AG04449 (cell line): ENCODE results near the gene MYDGF.

Experiments
- CTCF ChIA-PET: fragments of 350-600 bp; formaldehyde crosslinking; extraction: SDS; loops from one replicate; lab custom pipeline; 2021; ENCODE audit warnings: antibody characterized with exemption; lab: Yijun Ruan, JAX
- POLR2A ChIA-PET: fragments of 400-600, 350-600 bp; formaldehyde crosslinking; extraction: SDS; loops from one replicate; lab custom pipeline; 2020; ENCODE audit warnings: antibody characterized with exemption, inconsistent platforms; lab: Yijun Ruan, JAX
- DNase-seq: peaks from one replicate; pipeline ENCODE4 v3.0.0-alpha.2; 2010; ENCODE audit warnings: low read depth, low spot score
- H3K4me3 ChIP-seq: 2 replicates; pipeline ENCODE4 v1.5.1; 2011; ENCODE audit warnings: low read depth, mild to moderate bottlenecking, control low read depth, low read length
- TF ChIP-seq, protein P1 (sequence below): IDR thresholded peaks from one replicate; pipeline ENCODE4 v1.5.1; 2011; ENCODE audit warnings: mild to moderate bottlenecking, moderate library complexity, low read length, control low read depth, inconsistent platforms; ENCODE audit not compliant: insufficient read depth; ENCODE audit errors: missing control alignments

MYDGF gene

GRCh38 chr19:4664642-4665041 lies 5.5 kb downstream of the MYDGF start:
- ChIA-PET POLR2A (no interaction called here), CTCF (interaction anchor here (0.6 to 1.3 kb wide), 2 partner anchors 13 to 29 kb away, joined by 3 read pairs; no protein-coding TSS in a partner anchor)
- DNase-seq = no peak
- H3K4me3 ChIP-seq = no peak overlapping the region
- TF ChIP-seq, protein P1, sequence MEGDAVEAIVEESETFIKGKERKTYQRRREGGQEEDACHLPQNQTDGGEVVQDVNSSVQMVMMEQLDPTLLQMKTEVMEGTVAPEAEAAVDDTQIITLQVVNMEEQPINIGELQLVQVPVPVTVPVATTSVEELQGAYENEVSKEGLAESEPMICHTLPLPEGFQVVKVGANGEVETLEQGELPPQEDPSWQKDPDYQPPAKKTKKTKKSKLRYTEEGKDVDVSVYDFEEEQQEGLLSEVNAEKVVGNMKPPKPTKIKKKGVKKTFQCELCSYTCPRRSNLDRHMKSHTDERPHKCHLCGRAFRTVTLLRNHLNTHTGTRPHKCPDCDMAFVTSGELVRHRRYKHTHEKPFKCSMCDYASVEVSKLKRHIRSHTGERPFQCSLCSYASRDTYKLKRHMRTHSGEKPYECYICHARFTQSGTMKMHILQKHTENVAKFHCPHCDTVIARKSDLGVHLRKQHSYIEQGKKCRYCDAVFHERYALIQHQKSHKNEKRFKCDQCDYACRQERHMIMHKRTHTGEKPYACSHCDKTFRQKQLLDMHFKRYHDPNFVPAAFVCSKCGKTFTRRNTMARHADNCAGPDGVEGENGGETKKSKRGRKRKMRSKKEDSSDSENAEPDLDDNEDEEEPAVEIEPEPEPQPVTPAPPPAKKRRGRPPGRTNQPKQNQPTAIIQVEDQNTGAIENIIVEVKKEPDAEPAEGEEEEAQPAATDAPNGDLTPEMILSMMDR = no peak

- POLR2A ChIA-PET = no interaction called here
Measured at GRCh38 chr19:4662812-4663211, 7.3 kb downstream of the MYDGF start.

DNA sequence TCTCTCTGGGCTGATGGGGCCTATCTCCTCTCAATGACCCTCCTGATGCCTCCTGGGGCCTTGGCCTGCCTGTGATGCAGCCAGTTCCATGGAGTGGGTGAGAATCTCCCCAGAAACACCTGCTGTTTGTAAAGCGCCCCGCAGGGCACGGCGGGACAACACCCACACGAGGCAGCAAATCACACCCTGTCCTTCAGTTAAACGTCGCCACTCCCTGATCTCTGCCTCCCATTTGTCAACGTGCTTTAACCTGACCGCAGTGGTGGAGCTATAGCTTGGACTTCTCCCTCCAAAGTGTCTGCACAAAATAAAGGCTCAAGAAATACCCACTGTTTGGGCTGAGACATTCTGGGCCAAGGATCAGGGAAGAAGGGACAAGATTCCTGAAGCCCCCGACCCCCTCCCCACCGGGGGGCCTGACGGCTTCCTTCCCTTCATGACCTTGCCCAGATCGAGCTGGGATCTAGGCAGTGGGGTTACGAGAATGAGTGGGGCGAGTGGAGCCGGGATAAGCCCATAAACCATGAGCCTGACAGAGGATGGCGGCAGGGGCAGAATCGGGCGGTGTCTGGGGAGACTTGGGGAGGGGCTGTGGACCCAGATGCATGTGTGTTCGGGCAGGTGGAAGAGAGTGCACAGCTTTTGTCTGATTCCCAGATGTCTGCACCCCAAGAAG lies 8.0 kb downstream of the MYDGF start:
- DNase-seq = no peak

More at GRCh38 chr19:4662812-4663211, 7.3 kb downstream of the MYDGF start:
- TF ChIP-seq, protein P1 = no peak
- CTCF ChIA-PET = no interaction called here
- H3K4me3 ChIP-seq = no peak overlapping the region
- no peak for DNase-seq

DNA sequence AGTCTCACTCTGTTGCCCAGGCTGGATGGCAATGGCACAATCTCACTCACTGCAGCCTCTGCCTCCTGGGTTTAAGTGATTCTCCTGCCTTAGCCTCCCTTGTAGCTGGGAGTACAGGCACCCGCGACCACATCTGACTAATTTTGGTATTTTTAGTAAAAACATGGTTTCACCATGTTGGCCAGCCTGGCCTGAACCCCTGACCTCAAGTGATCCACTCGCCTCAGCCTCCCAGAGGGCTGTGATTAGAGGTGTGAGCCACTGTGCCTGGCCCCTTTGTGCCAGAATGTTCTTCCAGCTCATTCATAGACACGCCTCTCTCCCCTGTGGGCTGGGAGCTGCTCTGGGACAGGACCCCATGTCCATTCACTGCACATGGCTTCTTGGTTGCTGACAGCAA lies 9.1 kb downstream of the MYDGF start:
- H3K4me3 ChIP-seq = no peak overlapping the region
- CTCF ChIA-PET = interaction anchor here (2.4 kb wide), 1 partner anchor 24 kb away, joined by 9 read pairs; no protein-coding TSS in a partner anchor
- POLR2A ChIA-PET = no interaction called here
- TF ChIP-seq, protein P1 = no peak
- no peak for DNase-seq

More for the DNA sequence above, 8.0 kb downstream of the MYDGF start:
- H3K4me3 ChIP-seq = no peak overlapping the region
- ChIA-PET CTCF (no interaction called here), POLR2A (no interaction called here)
- TF ChIP-seq, protein P1 = no peak

- TF ChIP-seq, protein P1 = peak; percentile 6
- CTCF ChIA-PET = interaction anchor here (0.9 to 2.4 kb wide), 2 partner anchors 9 to 24 kb away, joined by 3 to 9 read pairs; no protein-coding TSS in a partner anchor
- DNase-seq = no peak
- POLR2A ChIA-PET = no interaction called here
- no peak overlapping the region for H3K4me3 ChIP-seq
Measured at GRCh38 chr19:4660181-4660791, 9.9 kb downstream of the MYDGF start.

- DNase-seq = no peak
- TF ChIP-seq, protein P1 = no peak
- H3K4me3 ChIP-seq = no peak overlapping the region
- ChIA-PET POLR2A (no interaction called here), CTCF (no interaction called here)
Measured at GRCh38 chr19:4657835-4658234, 12.3 kb downstream of the MYDGF start.
